HUDEP-2 (cell line): ENCODE measurements around the gene PELI1.
A peak's percentile ranks its signal among the peaks of the same experiment; 100 is the strongest.
"Not testable (repeated sequence)": the region's sequence is repeated elsewhere in the genome, so short reads cannot be mapped to it uniquely, and the experiment has no call there.

Source experiments
- DNase-seq, 76 experiments: peaks; one replicate each; lab custom pipeline; 2025; ENCODE audit not compliant: unreplicated experiment in 76 of 76; lab: John Stamatoyannopoulos, UW

PELI1 gene

DNA sequence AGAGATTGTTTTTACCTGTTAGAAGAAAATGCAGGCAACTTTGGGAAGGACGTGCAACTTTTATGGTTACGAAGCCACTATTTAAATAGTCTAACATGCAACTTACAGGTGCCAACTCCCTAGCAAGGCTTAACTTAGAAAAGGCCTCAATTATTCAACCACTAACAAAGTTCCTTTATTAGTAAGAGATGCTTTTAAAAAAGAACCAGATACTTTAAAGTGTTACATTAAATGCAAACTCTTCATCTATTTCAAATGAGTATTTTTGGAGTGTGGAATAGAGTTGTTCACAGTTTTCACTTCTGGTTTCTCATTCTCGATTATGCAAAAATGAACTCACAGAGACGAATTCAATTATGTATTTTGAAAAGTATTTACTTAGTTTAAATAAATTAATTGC is 51.7 kb downstream of the PELI1 start:
- no peak for DNase-seq

GRCh38 chr2:64090264-64090663 is 54.0 kb downstream of the PELI1 start:
- no peak for DNase-seq

- no peak for DNase-seq
Observed at GRCh38 chr2:64086347-64087082, 57.7 kb downstream of the PELI1 start.

GRCh38 chr2:64085936-64086335 is 58.3 kb downstream of the PELI1 start:
- no peak for DNase-seq

DNA sequence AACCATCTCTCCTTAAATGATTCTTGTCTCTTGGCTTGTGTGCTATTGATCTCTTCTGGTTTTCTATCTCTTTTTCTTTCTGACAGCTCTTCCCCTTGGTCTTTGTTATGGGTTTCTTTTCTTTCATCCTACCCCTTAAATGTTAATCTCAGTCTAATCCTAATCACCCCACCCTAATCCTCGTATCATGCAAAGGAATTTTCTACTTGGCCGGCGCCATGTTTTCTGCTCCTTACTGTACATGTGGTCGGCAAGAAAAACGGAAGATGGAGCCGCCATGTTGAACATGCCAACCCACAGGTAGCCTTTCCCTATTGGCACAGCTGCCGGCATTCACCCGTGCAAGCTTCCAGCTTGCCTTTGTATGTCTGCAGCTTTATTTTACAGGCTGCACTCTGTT is 63.2 kb downstream of the PELI1 start:
- no peak for DNase-seq

DNA sequence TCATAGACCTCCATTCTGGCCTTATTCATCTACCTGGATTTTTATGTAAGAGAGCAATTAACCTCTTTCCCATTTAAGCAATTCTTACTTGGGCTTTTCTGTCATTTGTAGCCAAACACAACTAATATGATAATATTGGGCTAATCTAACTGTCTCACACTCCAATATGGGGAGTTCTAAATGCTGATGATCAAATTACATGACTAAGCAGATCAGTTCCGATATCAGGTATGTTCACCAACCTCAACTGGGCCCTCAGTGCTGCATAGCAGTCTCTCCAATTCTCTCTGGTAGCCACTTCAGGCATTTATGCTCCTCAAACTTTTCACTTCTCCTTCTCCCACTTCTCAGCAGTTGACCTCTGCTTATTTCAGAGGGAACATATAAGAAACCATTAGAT is 64.0 kb downstream of the PELI1 start:
- no peak for DNase-seq

- DNase-seq, result not testable (repeated sequence)
Observed at GRCh38 chr2:64079688-64080087, 64.5 kb downstream of the PELI1 start.

DNA sequence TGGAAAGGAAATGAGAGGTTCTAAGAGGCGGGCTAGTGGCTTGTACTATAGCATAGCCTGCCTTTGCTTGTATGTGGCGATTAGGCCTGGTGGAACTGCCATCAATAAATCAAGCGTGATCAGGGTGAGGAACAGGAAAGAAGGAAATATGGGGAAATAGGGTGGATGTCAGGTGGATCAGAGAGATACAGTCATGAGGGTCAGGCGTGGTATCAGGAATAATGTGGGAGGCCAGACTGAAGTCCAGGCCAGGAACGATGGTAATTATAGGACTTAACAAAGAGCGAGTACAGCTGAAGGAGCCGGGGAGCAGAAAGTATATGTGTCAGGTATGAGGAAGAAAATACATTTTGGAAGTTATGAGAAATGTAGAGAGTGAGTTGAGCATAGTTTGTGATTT is 67.4 kb downstream of the PELI1 start:
- not testable (repeated sequence) for DNase-seq

GRCh38 chr2:64074616-64075015 is 69.6 kb downstream of the PELI1 start:
- not testable (repeated sequence) for DNase-seq

DNA sequence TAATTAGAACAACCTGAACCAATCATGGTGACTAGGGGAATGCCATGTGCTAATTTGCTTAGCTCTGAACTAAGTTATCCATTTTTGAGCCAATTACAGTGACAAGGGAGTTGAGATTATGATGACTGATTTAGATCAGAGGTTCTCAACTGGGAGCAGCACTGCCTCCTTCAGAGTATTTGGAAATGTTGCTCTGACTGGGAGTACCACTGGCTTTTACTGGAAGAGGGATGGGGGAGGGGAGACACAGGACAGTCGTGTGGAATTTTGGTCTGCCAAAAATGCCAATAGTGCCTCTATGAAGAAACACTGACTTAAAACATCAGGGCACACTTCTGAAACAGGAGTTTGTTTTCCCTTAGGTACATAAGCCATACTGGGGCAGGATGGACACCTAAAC is 76.9 kb downstream of the PELI1 start:
- no peak for DNase-seq

- DNase-seq, result no peak
Observed at GRCh38 chr2:64065516-64065915, 78.7 kb downstream of the PELI1 start.

- DNase-seq, result no peak
Observed at GRCh38 chr2:64063924-64064331, 80.3 kb downstream of the PELI1 start.

- no peak for DNase-seq
Observed at GRCh38 chr2:64063454-64063853, 80.8 kb downstream of the PELI1 start.

- DNase-seq, result no peak
Observed at GRCh38 chr2:64062840-64063239, 81.4 kb downstream of the PELI1 start.

DNA sequence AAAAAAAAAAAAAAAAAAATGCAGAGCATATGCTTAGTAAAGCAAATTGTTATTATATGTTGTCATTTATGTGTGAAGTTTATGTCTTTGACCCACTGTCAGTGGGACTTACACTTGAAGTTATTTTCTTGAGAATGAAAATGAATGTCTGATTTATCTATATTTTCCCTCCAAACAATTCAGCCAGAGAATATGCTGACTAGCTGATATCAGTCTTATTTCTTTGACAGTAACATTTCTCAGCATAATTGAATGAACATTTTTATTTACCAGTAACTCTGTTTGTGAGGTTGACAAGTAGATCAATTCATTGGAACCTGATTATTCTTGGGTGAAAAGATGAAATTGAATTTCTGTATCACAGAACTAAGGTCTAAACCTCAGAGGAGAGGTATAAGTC is 85.0 kb downstream of the PELI1 start:
- no peak for DNase-seq

DNA sequence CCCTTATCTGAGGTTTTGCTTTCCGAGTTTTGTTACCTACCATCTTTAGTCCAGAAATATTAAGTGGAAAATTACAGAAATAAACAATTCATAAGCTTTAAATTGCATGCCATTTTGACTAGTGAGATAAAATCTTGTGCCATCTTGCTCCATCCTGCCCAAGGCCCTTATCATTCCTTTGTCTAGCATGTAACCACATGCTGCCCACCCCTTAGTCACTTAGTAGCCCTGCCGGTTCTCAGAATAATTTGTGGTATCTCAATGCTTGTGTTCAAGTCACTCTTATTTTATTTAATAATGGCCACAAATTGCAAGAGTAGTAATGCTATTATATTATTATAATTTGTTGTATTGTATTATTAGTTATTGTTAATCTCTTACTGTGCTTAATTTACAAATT is 88.2 kb downstream of the PELI1 start:
- DNase-seq, result peak in 1 of 76 experiments; percentile 0

GRCh38 chr2:64054161-64054915 is 89.9 kb downstream of the PELI1 start:
- no peak for DNase-seq

DNA sequence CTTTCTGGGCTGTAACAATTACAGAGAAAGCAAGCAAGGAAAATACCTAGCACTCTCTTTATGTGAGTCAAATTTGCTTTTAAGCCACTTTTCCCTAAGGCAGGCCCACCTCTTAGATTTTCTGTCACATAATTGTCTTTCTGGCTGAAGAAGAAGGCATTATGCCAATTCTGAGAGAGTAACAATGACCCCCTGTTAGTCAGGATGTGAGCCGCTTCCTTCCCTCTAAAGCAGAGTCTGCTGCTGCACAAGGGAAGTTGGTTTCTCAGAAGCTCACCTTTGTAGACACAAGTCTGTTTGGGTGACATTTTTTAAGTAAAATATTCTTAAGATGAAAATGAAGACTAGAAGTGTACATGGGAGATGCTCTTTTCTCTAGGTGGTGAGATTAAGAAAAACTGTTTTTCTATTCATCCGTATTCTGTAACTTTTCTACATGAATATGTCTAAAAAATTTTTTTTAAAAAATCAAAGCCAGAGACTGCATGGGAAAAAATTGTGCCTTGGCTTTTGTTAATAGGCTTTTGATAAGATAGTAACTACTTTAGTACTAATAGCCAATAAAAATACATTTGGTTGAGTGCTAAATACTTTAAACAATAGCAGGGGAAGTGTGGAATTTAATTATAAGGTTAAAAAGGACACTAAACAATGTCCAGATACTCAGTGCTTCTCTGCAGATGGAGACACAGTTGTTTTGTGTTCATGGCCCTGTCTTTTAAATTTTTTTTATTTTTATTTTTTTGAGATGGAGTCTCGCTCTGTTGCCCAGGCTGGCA is 91.6 kb downstream of the PELI1 start:
- DNase-seq, result no peak

GRCh38 chr2:64049633-64050220 is 94.5 kb downstream of the PELI1 start:
- peak in 44 of 76 experiments; percentile 0 to 60 (median 24) for DNase-seq

DNA sequence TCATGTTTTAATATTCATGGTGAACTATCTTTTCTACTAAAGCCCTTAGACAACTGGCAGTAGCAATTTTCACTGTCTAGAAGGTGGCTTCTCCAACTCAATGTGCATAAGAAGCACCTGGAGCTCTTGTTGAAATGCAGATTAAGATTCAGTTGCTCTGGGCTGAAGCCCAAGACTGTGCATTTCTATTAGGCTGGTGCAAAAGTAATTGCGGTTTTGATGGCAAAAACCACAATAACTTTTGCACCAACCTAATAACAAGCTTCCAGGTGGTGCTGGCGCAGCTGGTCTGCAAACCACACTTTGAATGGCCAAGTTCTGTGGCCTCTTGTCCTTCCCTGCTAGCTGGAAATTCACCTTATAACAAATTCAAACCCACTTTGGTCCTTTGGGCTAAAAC is 98.3 kb downstream of the PELI1 start:
- no peak for DNase-seq
